Measurements from ENCODE around the gene TTLL11.

Gene TTLL11

DNA sequence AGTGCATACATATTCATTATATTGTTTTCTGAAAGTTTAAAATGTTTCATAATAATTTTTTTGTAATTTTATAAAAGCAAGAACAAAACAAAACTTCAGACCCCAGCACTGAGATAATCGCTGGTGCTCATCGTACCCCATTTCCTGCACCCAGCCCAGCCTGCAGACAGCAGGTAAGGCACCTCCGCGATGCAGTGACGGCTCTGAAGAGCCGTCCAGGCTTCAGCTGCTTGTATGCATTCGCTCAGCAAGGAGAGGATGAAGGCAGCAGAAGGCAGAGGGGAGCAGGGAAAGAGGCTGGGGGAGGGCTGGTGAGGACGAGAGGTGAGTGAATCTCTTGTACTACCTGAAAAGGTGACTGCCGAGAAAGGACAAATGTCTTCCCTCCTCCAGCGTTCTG, 153.5 kb downstream of the TTLL11 start:
- no peak for DNase-seq (ENCODE audit: low spot score)

GRCh38 chr9:121938621-121939020, 154.5 kb downstream of the TTLL11 start:
- DNase-seq (ENCODE audit: low spot score): no peak

DNA sequence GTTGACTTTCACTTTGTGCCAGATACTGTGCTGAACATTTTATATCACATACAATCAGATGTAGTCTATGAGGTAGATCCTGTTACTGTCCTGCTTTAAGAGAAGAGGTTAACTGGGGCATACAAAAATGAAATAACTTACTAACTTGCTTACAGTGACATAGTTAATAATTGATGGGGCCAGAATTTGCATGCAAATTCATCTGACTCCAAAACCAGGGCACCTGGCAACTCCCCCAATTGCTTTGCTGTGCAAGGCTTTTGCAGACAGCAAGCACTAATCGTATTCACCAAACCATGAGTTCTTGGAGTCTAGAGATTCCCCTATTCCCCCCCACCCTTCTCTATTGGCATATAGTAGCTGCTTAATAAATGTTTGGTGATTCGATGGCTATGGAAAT, 155.9 kb downstream of the TTLL11 start:
- no peak for DNase-seq (ENCODE audit: low spot score)

- no peak for DNase-seq (ENCODE audit: low spot score)
Measured at GRCh38 chr9:121935739-121936138, 157.4 kb downstream of the TTLL11 start.

DNA sequence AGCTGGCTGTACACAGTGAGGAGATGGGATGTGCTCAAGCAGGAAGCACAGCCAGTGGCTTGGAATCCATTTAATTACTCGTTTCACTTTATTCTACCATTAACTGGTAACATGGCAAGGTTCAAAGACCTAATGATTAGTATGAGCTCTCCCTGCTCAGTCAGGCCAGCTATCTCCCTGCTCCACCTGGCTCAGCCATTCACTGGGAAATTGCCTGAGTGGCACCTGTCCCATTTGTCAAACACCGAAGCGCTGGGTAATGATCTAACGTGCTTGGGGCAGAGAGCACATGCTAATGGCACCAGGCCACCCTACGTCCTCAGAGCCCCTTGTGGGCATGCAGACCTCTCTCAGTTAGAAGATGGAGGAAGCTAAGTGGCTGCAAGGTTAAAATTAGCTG, 162.2 kb downstream of the TTLL11 start:
- no peak for DNase-seq (ENCODE audit: low spot score)

- DNase-seq (ENCODE audit: low spot score): no peak
Measured at GRCh38 chr9:121929893-121930875, 162.9 kb downstream of the TTLL11 start.

DNA sequence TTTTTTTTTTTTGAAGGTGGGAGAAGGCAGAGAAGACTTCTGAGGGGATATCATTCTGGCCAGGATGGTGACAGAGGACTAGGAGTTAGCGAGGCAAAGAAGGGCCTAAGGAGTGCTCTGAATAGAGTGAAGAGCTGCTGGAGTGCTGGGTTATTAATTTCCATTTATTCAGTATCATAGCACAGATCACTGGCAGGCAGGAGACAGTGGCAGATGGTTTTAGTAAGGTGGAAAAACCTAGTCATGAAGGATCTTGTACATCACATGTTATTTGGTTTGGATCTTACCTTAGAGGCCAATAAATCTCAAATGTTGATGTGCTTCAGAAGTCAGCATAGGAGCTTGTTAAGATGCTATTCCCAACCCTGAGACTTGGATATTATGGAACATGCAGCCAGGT, 165.5 kb downstream of the TTLL11 start:
- DNase-seq (ENCODE audit: low spot score): no peak

DNA sequence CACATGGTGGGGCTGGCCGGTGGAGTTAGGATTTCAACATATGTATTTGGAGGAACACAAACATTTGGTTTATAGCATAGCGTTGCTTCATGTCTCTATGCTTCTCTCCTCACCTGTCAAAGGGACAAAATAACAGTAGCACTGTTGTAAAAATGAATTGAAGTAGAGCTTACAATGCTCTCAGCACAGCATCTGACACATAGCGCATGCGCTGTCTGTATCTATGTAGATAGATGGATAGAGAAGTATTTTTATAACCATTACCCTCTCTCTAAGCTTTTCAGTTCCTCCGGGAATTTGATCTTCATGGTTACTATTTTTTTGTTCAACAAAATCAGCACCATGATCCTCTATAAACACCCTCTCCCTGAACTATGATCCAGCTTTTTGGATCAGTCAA, 166.0 kb downstream of the TTLL11 start:
- DNase-seq (ENCODE audit: low spot score): no peak

DNA sequence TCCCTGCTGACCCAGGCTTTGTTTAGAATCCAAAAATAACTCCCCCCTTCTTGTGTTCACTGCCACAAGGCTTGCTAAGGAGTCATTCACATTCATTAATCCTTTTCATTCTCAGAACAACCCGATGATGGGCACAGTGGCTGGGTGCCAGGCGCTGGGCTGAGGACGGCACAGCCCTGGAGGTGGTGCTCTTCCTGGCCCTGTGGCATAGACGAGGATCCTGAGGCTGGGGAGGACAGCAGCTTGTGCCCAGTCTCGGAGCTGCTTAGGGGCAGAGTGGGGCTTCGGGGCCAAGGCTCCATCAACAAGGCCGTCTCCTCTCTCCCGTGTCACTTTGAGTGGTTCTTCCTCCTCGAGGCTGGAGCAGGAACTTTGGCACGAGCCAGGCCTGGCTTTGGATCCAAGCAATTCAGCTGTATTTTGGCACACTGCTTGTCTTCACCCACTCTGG, 166.7 kb downstream of the TTLL11 start:
- DNase-seq (ENCODE audit: low spot score): no peak

GRCh38 chr9:121925935-121926334, 167.2 kb downstream of the TTLL11 start:
- DNase-seq (ENCODE audit: low spot score): no peak

DNA sequence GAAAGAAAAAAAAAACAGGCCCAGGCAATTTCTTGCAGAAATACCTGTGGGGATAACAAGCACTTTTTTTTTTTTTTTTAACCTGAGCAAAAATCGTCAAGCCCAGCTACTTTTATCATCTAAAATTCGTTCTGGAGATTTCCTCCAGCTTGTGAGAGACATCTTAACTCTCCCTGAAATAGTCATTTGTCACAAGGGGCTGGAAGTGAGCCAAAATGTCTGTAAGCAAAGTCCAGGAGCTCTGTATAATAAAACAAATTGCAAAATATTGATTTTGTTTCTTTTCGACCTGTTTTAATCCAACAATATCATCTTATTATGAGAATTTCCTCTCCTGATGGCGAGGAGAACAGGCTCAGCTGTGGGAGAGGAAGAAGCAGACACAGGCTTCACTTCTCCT, 168.4 kb downstream of the TTLL11 start:
- no peak for DNase-seq (ENCODE audit: low spot score)

GRCh38 chr9:121921444-121921843, 171.7 kb downstream of the TTLL11 start:
- DNase-seq (ENCODE audit: low spot score): no peak

DNA sequence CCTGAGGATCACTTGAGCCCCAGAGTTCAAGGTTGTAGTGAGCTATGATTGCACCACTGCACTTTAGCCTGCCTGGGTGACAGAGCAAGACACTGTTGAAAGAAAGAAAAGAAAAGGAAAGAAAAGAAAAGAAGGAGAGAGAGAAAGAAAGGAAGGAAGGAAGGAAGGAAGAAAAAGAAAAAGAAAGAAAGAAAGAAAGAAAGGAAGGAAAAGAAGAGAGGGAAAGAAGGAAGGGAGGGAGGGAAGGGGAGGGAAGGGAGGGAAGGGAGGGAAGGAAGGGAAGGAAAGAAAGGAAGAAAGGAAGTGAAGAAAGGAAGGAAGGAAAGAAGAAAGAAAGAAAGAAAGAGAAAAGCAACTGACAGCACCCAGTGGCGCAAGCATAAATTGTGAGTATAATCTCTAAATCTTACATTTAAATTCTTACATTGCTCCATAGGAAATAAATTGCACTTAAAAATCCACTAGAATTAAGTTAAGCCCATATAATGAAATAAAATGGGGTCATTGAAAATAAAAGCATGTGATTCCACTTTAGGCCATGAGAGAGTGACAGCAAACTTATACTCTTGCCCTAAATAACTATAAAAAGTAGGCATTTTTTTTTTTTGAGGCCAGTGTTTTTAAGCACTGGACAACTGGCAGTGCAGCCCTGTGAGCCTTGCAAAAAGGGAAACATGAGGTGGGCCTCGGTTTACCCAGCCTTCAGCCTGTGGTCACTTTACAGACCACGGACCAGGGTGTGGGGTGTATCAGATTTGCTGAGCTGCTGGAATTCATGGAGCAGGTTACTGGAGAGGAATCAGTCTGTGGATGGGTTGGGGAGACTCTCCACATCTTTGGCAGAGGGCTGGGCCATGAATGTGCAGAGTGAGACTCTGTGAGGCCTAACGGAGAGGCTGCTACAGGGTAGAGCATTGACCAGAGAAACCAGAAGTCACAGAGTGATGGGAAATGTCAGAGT, 175.5 kb downstream of the TTLL11 start:
- DNase-seq (ENCODE audit: low spot score): no peak

DNA sequence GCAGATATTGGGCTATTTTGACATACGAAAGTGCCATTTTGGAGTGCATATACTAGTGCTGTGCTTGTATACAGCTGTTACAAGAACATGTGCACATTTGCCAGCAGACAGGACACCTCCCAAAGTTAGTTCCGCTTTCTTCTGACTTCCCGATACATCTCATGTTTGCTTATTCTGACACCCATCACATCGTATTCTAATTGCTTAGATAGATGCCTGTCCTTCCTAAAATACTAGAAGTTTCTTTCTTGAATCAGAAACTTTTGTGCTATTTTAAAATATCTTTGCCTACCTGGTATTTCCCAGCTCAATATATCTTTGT, 177.8 kb downstream of the TTLL11 start:
- DNase-seq (ENCODE audit: low spot score): no peak

DNA sequence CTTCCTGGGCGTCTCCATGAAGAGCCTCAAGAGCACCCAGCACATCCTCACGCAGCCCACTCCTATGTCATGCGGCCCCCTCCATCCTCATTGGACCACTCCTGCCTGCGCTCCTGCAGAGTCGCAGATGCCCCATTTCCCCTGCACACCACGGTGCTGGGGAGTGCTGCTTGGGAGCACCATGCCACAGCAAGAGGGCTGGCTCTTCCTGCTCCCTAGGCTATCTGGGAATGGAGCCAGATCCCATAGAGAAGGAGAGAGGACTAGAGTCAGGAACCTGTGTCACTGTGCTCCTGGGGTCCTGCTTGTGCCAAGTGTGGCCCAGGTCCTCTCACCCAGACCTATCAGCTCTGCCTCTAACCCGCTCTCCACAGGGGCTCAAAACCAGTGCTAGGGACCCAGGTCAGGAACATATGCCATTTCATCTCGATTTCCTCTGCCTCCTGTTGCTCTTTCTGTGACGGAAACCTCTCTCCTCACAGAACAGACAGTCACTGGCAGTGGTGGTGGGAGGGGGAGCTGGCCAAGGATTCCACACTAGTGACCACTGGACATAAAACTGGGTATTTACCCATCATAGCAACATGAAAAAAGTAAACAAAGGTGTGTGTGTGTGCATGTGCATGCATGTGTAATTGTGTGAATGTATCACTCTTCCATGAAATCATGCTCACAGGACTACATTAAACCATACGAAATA, 178.4 kb downstream of the TTLL11 start:
- DNase-seq (ENCODE audit: low spot score): no peak

GRCh38 chr9:121914017-121914595, 179.0 kb downstream of the TTLL11 start:
- no peak for DNase-seq (ENCODE audit: low spot score)

DNA sequence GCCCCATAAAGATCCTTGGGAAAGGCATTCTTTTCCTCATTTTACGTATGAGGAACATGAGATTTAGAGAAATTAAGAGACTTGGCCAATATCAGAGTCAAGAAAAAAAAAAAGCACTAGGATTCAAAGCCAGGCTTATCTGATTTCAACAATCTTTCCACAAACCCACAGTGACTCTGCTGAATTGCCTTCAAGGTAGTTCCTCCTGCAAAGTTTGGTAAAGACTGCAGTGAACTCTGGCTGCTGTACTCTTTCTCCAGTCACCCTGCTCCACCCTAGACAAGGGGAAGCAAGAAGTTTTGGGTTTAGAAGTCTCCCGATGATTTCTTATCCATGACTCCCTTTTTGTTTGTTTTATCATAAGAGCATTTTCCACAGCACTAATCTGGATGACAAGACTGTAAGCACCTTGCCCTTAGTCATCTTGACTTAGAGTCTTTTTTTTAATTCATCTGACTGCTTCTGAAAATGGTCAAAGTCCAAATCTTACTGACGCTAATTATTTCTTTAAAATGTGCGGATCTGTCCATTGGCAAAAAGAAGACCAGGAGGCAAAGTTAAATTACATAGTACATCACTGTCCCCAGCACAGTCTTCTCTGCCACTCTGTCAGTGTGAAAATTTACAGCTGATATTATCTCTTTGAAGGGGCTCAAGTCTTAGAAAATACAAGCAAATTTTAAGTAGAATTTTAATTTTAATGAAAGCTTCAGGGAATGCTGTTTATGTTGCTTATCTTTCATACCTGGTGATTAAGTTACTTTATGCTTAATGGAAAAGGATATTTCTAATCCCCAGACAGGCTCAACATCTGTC, 180.1 kb downstream of the TTLL11 start:
- no peak for DNase-seq (ENCODE audit: low spot score)

- DNase-seq (ENCODE audit: low spot score): no peak
Measured at GRCh38 chr9:121910491-121911040, 182.5 kb downstream of the TTLL11 start.

DNA sequence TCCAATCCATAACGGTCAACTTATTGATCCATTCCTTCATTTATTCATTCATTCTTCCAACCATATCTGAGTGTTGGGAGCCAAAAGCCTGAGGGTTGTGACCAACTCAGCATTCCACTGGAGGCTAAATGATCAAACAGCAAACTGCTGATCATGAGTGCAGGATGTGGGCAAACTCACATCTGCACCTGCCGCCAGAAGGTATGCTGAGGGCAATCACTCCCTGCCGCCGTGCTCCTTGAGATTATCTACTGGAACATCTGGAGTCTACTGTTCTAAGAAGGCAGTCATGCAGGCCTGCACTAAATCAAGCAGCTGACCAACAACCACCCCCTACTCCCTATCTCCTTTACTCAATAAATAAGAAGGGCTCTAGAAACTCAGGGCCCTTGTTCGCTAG, 184.0 kb downstream of the TTLL11 start:
- DNase-seq (ENCODE audit: low spot score): no peak

DNA sequence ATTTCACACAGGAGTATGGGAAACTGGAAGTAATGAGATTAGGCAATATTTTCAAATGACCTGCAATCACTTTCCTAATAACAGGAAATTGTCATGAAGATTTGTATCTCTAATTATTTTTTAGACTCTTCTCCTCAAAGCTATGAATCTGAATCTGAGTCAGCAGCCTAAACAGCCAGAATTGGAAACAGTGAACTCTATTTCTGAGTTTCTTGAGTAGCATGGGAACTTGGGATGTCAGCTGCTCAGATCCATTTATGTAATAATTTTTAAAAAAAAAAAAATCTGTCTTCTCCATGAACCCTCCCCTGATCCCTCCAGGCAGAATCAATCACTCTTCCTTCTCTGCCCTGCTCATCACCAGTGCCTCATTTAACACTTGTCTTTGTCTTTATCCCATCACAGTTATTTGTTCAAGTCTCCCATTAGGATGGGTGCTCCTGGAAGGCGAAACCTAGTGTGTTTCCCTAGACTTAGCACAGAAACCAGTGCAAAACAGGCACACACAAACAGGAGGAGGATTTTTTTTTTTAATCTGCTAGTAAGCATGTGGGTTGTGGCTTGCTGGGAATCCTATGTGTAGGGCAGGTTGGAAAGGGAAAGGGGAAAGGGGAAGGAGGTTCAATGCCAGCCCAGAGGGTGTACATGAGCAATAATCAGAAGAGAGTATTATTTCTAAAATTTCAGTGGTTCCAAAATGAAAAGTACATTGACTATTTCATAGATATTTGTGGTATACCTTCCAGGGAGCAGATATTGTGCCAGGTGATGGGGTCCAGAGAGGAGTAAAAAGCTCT, 186.8 kb downstream of the TTLL11 start:
- DNase-seq (ENCODE audit: low spot score): no peak

All from kidney capillary endothelial cell (primary cell).